ENCODE measurements around the gene TRPM3.

DNA sequence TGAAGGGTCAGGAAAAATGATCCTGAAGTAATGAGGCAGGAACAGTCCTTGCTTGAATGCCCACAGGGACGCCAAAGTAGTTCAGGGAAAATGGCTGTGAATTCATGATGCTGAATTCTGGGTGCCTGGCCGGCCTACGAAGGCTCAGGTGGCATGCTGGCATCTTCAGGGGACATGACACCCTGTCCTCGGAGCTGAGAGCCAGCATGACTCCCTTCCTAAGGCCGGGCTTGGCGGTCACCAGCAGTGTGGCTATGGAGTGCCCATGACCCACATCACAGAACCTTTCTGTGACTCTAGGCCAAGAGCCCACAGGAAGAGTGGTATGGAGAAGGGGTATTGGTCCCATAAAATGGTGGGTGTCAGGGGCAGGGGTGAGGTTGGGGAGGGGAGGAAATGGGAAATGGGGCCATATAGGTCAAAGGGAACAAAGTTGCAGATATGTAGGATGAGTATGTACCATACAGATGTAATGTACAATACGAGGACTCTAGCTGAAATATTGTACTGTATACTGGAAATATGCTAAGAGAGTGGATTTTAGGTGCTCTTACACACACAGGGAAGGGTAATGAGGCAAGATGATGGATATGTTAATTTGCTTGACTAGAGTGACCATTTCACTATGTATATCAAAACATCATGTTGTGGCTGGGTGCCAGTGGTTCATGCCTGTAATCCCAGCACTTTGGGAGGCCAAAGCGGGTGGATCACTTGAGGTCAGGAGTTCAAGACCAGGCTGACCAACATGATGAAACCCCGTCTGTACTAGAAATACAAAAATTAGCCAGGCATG lies 504.2 kb downstream of the TRPM3 start:
- TF ChIP-seq, protein P1, sequence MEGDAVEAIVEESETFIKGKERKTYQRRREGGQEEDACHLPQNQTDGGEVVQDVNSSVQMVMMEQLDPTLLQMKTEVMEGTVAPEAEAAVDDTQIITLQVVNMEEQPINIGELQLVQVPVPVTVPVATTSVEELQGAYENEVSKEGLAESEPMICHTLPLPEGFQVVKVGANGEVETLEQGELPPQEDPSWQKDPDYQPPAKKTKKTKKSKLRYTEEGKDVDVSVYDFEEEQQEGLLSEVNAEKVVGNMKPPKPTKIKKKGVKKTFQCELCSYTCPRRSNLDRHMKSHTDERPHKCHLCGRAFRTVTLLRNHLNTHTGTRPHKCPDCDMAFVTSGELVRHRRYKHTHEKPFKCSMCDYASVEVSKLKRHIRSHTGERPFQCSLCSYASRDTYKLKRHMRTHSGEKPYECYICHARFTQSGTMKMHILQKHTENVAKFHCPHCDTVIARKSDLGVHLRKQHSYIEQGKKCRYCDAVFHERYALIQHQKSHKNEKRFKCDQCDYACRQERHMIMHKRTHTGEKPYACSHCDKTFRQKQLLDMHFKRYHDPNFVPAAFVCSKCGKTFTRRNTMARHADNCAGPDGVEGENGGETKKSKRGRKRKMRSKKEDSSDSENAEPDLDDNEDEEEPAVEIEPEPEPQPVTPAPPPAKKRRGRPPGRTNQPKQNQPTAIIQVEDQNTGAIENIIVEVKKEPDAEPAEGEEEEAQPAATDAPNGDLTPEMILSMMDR (IDR thresholded peaks at IDR 0.05), result no peak
- TF ChIP-seq EZH2 (IDR thresholded peaks at IDR 0.05; ENCODE audit: borderline replicate concordance, insufficient read depth, low read depth, low read length, poor library complexity, severe bottlenecking), result no peak
